Activated naive CD4-positive, alpha-beta T cell (primary cell): ENCODE results near the gene MGARP.

Experiments used
- DNase-seq, 4 experiments: peaks; one replicate each; lab custom pipeline; 2025; lab: John Stamatoyannopoulos, UW

Gene MGARP

DNA sequence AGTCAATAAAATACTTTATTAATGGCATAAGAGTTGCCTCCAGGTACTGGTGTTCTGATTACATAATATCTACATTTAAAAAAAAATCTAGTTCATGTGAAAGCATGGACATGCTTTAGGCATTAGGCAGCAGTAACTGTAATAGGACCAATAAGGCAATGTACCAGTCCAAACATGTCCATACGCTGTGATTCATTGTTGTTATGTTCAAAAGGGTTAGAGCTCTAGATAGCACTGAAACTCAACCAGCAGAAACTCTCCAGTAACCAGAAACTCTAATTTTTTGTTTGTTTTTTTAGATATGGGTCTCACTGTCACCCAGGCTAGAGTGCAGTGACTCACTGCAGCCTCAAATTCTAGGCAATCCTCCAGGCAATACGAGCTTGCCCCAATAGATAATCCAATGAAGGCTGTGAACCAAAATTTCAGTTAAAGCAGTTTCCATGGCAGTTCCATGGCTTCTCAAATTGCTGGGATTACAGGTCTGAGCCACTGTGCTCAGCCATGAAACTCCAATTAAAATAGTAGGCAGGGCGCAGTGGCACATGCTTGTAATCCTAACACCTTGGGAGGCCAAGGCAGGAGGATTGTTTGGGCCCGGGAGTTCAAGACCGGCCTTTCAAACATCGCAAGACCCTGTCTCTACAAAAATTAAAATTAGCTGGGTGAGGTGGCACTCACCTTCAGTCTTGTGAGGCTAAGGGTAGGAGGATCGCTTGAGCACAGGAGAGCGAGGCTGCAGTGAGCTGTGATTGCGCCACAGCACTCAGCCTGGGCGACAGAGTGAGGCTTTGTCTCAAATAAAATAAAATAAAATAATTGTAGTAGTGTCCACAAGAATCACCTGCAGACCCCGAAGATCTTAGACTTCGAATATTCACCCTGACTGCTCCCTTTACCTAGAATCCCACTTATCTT is 36.3 kb downstream of the MGARP start:
- DNase-seq = no peak

DNA sequence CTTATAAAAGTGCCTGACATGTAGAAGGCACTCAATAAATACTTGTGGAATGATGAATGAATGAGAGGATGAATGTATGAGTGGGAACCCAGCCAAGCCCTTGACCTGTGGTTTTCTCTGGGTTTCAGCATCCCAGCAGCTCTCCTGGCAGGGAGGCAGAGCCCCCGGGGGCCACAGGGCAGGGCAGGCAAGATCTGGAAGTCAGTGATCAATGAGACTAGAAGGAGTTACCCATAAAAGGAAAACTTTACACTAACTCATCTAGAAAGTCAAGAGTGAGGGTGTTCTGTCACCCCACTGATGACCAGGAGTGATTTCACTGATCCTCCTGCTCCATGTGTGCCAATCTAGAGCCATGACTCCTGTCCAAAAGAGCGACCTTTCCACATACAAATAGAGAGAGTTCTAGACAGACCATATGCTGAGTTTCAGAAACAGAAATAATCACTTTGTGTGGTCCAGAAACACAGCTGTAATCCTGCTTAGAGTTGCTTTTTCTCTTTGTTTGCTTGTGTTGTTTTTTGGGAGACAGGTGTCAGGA is 37.4 kb downstream of the MGARP start:
- no peak for DNase-seq

DNA sequence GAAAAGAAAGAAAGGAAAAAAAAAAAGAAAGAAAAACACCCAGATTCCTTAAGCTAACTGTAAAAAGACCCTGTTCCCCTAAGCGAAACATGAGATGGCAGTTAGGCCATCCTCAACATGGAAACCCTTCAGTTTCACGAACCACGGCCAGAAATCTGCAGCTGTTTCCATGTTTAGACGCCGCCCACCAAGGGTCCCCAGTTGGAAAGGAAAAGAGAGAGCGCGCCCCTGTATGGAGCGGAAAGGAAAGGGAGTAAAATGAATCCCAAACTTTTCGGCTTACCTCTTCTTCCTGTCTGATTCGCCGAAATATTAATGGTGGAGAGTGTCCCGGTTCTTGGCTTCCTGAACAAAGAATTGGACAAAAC is 38.3 kb downstream of the MGARP start:
- DNase-seq = no peak

DNA sequence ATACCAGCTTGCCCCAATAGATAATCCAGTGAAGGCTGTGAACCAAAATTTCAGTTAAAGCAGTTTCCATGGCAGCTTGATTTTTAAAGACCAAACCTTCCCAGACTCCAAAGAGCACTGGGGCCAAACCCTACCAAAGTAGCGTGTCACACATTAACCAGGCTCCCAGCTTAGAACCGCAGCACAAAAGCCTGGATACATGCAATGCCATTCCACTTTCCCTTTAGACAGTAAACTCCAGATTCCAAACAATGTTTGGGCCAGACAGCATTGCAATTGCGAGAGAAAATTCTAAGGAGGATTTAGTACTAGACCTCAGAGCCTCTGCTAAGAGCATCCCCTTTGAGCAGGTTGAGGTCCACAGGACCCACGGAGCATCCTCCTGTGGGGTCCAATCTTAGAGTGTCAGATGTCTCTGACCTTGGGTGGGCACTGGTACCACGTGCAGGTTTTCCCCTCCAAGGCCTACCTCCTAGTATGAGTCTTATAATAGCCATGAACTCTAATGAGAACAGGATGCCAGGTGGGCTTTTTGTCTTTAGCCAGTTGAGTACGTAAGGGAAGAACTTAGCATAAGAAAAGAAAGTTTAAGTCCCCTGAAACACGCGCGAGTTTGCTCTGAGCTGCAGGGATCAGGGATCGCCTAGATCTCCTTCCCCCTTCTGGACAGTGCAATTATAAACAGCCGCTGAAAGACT is 38.8 kb downstream of the MGARP start:
- no peak for DNase-seq

DNA sequence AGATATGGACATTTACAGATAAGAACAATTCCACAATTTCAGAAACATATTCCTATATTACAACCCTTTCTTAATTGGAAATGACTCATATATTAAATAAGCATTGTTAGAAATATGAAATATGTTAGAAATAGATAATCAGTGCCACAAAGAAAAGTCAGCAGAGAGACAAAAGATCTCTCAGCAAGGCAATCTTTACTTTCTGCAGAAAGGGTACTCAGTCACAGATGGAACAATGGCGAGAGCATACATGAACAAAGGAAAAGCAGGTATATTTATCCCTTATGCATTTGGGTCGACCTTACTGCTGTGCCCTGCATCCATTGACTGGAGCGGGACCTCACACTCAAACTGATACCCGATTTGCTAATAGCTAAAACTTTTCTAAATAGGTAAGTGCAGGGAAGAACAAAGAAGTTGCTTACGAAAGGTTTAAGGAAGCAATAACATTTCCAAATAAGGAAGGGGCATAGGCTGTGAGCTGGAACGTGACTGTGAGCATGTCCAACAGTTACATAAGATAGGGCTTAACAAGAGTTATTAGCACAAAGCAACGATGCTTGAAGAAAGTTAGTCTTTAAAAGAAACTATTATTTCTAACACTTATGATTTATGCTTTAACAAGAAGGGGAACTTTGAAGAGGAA is 40.8 kb downstream of the MGARP start:
- no peak for DNase-seq

DNA sequence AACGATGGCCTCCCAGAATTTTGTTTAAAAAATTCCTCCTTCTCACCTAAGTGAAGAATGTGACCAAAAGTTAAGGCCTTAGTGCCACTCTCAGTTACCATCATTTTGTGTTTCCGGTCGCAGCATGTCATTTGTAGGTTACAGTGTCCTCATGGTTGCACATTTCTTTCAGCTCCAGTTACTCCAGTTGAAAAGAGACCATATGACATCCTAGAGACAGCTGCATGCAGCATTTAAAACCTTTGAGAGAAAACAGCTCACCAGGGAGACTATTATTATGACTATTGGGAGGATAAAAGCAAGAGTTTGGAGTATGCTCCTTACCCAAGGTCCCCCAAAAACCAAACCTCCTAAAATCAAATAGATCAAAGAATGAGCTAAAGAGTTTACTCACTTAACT is 45.8 kb downstream of the MGARP start:
- no peak for DNase-seq

DNA sequence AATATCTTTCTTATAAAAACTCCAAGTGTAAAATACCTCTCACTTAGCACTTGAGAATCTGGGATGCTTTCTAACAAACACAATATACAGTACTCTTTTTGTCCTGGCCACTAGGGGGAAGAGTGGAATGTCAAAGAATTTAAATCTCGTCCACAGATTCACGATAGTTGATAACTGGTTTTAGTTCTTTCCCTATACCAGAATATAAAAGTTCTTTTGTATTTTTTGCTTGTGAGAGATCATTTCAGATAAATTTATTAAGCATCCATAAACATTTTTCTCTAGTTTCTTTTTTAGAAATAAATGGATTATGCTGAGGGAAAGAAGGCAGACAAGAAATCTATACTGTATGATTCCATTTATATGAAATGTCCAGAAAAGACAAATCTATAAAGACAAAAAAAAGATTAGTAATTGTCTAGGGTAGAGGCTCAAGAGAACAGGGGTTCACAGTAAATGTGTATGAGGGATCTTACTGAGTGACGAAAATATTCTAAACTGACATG is 50.4 kb downstream of the MGARP start:
- DNase-seq = no peak

DNA sequence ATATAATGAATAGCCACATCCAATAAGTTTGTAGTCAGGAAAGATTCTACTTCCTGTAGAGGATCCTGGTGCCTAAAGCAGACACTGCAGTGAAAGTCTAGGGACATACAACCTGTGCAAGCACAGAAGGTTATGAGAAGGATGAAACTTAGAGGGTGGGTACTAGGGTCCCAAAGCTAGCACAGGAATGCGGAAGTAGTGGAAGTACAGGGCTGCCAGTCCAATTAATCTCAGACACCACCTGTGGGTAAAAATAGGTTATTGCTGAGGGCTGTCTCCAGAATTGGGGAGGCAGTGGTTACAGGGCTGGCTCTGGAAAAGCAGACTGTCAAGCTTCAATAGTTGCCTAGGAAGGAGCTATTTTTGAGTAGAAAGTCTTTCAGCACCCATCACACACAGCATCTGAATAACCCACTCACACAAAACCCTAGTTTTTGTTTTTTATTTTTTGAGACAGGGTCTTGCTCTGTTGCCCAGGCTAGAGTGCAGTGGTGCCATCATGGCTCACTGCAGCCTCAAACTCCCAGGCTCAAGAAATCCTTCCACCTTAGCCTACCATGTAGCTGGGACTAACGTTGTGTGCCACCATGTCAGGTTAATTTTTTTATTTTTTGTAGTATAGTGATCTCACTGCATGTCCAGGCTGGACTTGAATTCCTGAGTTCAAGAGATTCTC is 52.2 kb downstream of the MGARP start:
- DNase-seq = no peak

DNA sequence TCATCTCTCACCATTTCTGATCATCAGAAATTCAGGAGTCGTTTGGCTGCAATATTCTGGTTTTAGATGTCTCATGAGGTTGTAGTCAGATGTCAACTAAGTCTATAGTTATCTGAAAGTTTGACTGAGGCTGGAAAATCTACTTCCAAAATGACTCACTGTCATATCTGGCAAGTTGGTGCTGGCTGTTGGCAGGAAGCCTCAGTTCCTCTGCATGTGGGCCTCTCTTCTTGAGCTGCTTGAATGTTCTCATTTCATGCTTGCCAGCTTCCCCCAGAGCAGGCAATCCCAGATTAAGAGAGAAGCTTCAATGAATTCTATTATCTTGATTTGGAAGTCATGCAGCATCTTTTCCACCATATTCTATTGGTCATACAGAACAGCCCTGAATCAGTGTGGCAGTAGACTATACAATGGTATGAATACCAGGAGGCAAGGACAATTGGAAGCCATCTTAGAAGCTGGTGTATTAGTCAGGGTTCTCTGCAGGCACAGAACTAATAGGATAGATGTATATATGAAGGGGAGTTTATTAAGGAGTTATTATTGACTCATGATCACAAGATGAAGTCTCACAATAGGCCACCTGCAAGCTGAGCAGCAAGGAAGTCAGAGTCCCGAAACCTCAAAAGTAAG is 56.2 kb downstream of the MGARP start:
- no peak for DNase-seq

DNA sequence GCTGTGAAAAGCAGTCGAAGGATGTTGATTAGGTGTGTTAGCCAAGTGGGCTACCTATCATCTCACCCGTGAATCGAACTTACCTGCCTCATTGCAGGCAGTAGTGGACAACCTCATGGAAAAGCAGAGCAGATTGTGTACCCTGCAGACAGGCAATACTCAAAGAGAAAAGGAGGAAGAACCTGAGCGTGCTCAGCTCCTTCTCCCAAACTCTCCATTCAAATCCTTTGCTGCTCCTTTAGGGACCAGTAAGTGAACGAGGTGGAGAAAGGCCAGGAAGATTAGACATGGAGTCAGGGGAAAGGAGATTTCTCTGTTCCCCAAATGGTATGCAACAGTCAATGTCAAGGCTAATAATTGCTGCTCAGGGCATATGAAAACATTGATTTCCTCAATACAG is 57.8 kb downstream of the MGARP start:
- no peak for DNase-seq

DNA sequence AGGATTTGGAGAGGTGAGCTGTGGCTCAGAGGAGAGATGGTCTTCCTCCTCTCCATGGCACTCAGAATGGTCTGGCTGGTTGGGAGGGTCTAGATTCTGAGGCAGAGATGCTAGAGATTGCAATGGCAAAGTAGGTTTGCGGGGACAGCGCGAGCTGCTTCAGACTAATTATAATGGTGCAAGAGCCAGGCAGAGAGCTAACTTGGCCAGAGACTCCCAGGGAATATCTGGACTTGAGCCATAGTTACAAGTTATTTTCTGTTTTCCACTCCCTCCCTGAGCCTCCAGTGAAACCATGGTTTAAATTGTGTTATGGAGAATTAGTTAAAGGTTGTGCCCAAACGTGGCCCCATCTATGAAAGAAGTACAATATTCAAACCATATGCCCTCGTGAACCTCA is 58.3 kb downstream of the MGARP start:
- DNase-seq = no peak

DNA sequence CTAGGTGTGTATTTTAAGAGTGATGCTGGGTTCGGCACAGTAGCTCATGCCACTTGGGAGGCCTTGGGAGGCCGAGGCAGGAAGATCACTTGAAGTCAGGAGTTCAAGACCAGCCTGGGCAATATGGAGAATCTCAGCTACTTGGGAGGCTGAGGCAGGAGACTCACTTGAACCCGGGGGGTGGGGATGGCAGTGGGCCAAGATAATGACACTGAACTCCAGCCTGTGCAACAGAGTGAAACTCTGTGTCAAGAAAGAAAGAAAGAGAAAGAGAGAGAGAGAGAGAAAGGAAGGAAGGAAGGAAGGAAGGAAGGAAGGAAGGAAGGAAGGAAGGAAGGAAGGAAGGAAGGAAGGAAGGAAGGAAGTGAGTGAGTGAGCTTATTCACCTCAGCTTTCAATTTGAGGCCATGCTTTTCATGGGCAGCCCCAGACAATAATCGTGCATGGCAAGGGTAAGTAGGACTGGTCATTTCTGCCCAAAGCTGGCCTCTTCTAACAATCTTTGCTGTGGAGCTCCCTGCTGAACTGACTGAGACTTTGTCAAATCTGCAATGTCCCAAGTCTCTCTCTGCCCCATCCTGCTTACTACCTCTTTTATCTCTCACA is 60.5 kb downstream of the MGARP start:
- no peak for DNase-seq
